ENCODE results near the gene DCAF8.

Gene DCAF8

GRCh38 chr1:160171354-160171753 lies 91.0 kb downstream of the DCAF8 start:
- DNase-seq (ENCODE audit: low read depth in 2 of 2) = no peak

GRCh38 chr1:160169553-160170399 lies 92.6 kb downstream of the DCAF8 start:
- DNase-seq (ENCODE audit: low read depth in 2 of 2) = no peak

GRCh38 chr1:160168609-160169369 lies 93.6 kb downstream of the DCAF8 start:
- no peak for DNase-seq (ENCODE audit: low read depth in 2 of 2)

- DNase-seq (ENCODE audit: low read depth in 2 of 2) = no peak
These were observed 94.3 kb downstream of the DCAF8 start for GRCh38 chr1:160168016-160168415.

- no peak for DNase-seq (ENCODE audit: low read depth in 2 of 2)
These were observed 94.8 kb downstream of the DCAF8 start for GRCh38 chr1:160167580-160167979.

GRCh38 chr1:160167056-160167455 lies 95.3 kb downstream of the DCAF8 start:
- DNase-seq (ENCODE audit: low read depth in 2 of 2) = no peak

GRCh38 chr1:160166166-160166868 lies 96.0 kb downstream of the DCAF8 start:
- no peak for DNase-seq (ENCODE audit: low read depth in 2 of 2)

All from stimulated activated CD8-positive, alpha-beta memory T cell treated with anti-CD3 and anti-CD28 coated beads, Interleukin-2, amount 100 ng/mL, for 1 hour (primary cell).